Astrocyte of the cerebellum (primary cell): ENCODE results near the gene NHLH2.

ENCODE experiments used
- DNase-seq: peaks from one replicate; pipeline ENCODE4 v3.0.0-alpha.2; 2011; ENCODE audit warnings: low read depth
- H3K4me3 ChIP-seq: 2 replicates; pipeline ENCODE4 v1.5.1; 2011; ENCODE audit warnings: mild to moderate bottlenecking, low read depth, low read length, moderate library complexity
- CTCF ChIP-seq: IDR thresholded peaks from 2 replicates; pipeline ENCODE4 v1.5.1; 2012; ENCODE audit warnings: low read length, low read depth, moderate library complexity, mild to moderate bottlenecking; ENCODE audit errors: missing control alignments
- in situ Hi-C: cut with HindIII; loops from 2 replicates; pipeline ENCODE4 v1.10.0; 2017; ENCODE audit warnings: low sequenced_read_pairs

The NHLH2 gene

GRCh38 chr1:115790356-115790755, 50.6 kb downstream of the NHLH2 start:
- in situ Hi-C loops, result no loop called here
- TF ChIP-seq CTCF, result no peak
- H3K4me3 ChIP-seq, result no peak overlapping the region
- no peak for DNase-seq
